Prostate gland (tissue), 2 donors: ENCODE data around the gene UBL4A. TPM values are rescaled to one million over a fixed set of nuclear protein-coding genes. Genes with fewer than 3 reads are reported as not detected.

Source experiments
- DNase-seq: peaks from one replicate; pipeline ENCODE4 v3.0.0-alpha.2; 2019; ENCODE audit warnings: low spot score
- H3K27ac ChIP-seq, 2 donors: fragments of 200-600 bp; sonication (generic); 2 replicates each; pipeline ENCODE4 v1.5.1; 2017 to 2019
- H3K27me3 ChIP-seq: fragments of 200-600 bp; sonication (generic); replicated peaks from 2 replicates; pipeline ENCODE4 v1.5.1; 2019; ENCODE audit not compliant: insufficient read depth
- H3K36me3 ChIP-seq, 2 donors: fragments of 200-600 bp; sonication (generic); 1 replicate in 1 of 2; 2 replicates in 1 of 2; pipeline versions ENCODE4 v1.5.1 to v1.8.1; 2017 to 2019
- H3K4me1 ChIP-seq: fragments of 200-600 bp; sonication (generic); replicated peaks from 2 replicates; pipeline ENCODE4 v1.5.1; 2019
- H3K4me3 ChIP-seq, 2 donors: fragments of 200-600 bp; sonication (generic); 2 replicates each; pipeline ENCODE4 v1.5.1; 2017 to 2019
- H3K9me3 ChIP-seq: fragments of 200-600 bp; sonication (generic); 2 replicates; pipeline ENCODE4 v1.5.1; 2017
- POLR2A ChIP-seq: fragments of 450-650 bp; IDR thresholded peaks from one replicate; pipeline ENCODE4 v1.6.1; 2016; ENCODE audit warnings: antibody characterized with exemption, mild to moderate bottlenecking
- POLR2AphosphoS5 ChIP-seq: sonication (generic); formaldehyde crosslinking; IDR thresholded peaks from one replicate; pipeline ENCODE4 v1.6.1; 2017; ENCODE audit warnings: antibody characterized with exemption
- WGBS: methylation state at CpG from one replicate; pipeline ENCODE4 v1.1.5; 2018; 5-methylcytosine and 5-hydroxymethylcytosine counted together
- intact Hi-C: fragments of 100-400 bp; cut with DNase I; formaldehyde crosslinking; loops from one replicate; pipeline ENCODE4 v1.14.2; 2022
- total RNA-seq, 2 donors: library from RNA; depleted of rRNA; stranded (reverse); fragments of >200 nt; gene quantifications; one replicate each; pipeline ENCODE4 v1.1.0, GENCODE V29; 2016
- TF ChIP-seq, protein P1 (sequence below), 4 experiments: fragments of 200-600 bp in 2 of 4; fragments of 450-650 bp in 2 of 4; sonication (generic) in 2 of 4; IDR thresholded peaks; 1 replicate in 3 of 4; 2 replicates in 1 of 4; pipeline ENCODE4 v1.5.1; 2016 to 2019; ENCODE audit warnings: antibody characterized with exemption in 4 of 4, mild to moderate bottlenecking in 2 of 4, moderate library complexity in 2 of 4

The UBL4A gene
- total RNA-seq, 2 donors from 2014 or later = 31.9 to 53.7 TPM

DNA sequence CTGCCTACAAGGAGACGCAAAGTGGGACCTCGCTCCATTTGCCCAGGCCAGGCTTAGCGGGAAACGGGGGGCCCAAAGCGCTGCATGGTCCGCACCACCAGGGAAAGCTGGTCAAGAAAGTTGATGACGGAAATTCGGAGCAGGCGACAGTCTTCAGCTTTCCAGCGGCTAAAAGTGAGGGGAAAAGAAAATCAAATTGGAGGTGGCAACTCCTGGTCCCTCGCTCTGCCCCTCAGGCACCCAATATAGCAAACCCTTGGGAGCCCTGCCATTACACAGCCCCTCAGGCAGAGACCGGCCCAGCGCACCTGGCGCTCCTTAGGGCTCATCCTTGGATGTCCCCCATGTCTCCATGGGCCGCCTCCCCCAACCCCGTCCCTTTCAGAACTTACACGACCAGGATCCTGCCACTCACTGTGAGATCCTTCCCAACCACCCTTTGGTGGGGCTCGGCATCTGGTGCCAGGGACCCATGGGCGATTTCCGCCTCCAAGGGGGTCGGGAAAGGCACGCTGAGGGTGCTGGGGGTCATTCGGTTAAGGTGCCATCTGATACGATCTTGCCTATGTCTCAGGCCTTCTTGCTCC is 8.4 kb downstream of the UBL4A start:
- TF ChIP-seq POLR2A (no peak), POLR2AphosphoS5 (no peak)
- TF ChIP-seq, protein P1, sequence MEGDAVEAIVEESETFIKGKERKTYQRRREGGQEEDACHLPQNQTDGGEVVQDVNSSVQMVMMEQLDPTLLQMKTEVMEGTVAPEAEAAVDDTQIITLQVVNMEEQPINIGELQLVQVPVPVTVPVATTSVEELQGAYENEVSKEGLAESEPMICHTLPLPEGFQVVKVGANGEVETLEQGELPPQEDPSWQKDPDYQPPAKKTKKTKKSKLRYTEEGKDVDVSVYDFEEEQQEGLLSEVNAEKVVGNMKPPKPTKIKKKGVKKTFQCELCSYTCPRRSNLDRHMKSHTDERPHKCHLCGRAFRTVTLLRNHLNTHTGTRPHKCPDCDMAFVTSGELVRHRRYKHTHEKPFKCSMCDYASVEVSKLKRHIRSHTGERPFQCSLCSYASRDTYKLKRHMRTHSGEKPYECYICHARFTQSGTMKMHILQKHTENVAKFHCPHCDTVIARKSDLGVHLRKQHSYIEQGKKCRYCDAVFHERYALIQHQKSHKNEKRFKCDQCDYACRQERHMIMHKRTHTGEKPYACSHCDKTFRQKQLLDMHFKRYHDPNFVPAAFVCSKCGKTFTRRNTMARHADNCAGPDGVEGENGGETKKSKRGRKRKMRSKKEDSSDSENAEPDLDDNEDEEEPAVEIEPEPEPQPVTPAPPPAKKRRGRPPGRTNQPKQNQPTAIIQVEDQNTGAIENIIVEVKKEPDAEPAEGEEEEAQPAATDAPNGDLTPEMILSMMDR (IDR thresholded peaks at IDR 0.05) = no peak
- intact Hi-C loops = no loop called here
- peak overlapping the region; percentile 72 to 73 for H3K27ac ChIP-seq
- H3K9me3 ChIP-seq = no peaks in the 10 kb centered on the region
- no peak for DNase-seq
- 52% methylated on average over 24 of the region's 24 CpGs for WGBS
- H3K27me3 ChIP-seq = no peaks in the 10 kb centered on the region
- H3K4me3 ChIP-seq = peak overlapping the region; percentile 41 to 43
- no peaks in the 10 kb centered on the region for H3K36me3 ChIP-seq
- no peaks in the 10 kb centered on the region for H3K4me1 ChIP-seq

DNA sequence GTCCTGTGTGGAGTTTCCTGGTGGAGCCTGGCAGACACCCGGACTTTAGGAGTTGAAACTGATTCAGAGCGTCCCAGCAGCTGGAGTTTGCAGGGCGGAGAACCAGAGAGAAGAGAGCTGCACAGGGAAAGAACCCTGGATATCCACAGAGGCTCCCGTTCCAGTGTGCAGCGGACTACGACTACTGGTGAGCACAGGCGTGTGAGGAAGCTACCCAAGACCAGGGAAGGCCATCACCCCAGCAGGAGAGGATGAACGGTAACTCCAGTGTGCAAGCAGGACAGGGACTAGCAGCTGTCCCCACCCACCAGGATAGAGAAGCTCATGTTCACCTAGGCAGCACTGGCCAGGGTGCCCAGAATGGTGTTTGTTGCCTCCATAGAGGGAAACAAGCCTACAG is 9.6 kb downstream of the UBL4A start:
- Histone ChIP-seq H3K27me3 (no peaks in the 10 kb centered on the region), H3K4me3 (no peak overlapping the region), H3K36me3 (no peaks in the 10 kb centered on the region), H3K27ac (no peak overlapping the region), H3K9me3 (no peaks in the 10 kb centered on the region), H3K4me1 (no peaks in the 10 kb centered on the region)
- WGBS = 87% methylated on average over 8 of the region's 8 CpGs
- TF ChIP-seq POLR2A (no peak), POLR2AphosphoS5 (no peak)
- TF ChIP-seq, protein P1 (IDR thresholded peaks at IDR 0.05) = no peak
- intact Hi-C loops = no loop called here
- no peak for DNase-seq

DNA sequence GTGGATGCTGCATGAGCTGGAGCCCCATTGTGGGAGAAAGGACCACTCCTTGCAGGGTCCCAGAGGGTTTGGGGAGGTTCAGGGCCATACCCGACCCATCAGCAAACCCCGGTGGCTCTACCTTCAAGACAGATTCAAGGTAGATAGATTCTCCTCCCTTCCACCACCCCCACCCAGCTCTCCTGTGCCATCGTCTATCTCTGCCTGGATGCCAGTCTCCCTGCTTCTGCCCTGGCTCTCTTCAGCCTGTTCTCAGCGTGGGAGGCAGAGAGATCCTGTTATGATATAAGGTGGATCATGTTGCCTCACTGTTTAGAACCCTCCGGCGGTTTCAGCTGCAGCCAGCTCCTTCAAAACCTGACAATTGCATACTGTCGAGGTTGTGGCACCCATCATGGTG is 12.7 kb downstream of the UBL4A start:
- Histone ChIP-seq H3K27ac (no peak overlapping the region), H3K4me1 (no peaks in the 10 kb centered on the region), H3K4me3 (no peak overlapping the region), H3K9me3 (no peaks in the 10 kb centered on the region), H3K27me3 (no peaks in the 10 kb centered on the region), H3K36me3 (no peaks in the 10 kb centered on the region)
- intact Hi-C loops = no loop called here
- WGBS = 61% methylated on average over 2 of the region's 7 CpGs
- no peak for DNase-seq
- TF ChIP-seq, protein P1 (IDR thresholded peaks at IDR 0.05) = no peak
- no peak for TF ChIP-seq POLR2AphosphoS5
- TF ChIP-seq POLR2A = no peak

DNA sequence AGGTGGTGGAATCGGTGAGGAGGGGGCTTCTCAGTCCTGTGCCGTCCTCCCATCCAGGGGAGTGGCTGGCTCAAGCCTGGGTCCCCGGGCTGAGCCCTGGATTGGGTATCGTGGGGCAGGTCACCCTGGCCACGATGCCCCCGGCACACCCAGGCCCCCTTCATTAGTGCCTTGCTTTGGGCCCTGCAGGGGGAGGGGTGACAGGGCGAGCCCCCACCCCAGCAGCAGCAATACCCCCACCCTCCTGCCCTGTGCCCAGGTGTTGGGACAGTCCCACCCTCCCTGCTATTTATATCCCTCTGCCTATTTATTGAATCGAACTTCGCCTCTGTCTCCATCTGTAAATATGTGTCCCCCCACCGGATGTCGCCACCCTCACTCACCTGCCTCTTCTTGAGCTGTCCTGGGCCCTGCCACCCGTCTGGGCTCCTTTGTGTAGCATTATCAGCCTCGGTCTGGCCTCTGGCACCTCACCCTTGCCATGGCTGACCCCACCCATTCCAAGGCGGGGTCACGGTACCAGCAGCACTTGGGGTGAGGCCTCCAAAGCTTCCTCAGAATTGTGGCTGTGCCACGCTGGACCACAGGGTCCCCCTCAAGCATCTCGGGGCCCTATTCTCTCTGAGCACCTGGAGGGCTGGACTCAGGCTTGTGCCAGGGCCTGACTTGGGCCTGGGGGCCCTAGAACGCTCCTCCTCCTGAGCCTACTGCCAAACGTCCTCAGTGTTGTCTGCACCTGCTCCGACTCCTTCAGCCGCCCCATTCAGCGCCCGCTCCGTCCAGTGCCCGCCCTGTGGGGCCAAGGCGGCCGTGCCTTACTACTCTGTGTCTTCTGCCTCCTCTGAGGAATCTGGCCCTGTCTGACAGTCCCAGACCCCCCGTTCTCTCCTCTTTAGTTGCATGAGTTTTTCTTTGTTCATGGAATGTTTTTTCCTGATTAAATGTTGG is 13.5 kb downstream of the UBL4A start:
- Histone ChIP-seq H3K4me3 (no peak overlapping the region), H3K27ac (no peak overlapping the region), H3K36me3 (no peaks in the 10 kb centered on the region), H3K27me3 (no peaks in the 10 kb centered on the region), H3K9me3 (no peaks in the 10 kb centered on the region), H3K4me1 (no peaks in the 10 kb centered on the region)
- no peak for DNase-seq
- 77% methylated on average over 22 of the region's 28 CpGs for WGBS
- TF ChIP-seq POLR2A (no peak), POLR2AphosphoS5 (no peak)
- TF ChIP-seq, protein P1 (IDR thresholded peaks at IDR 0.05) = no peak
- intact Hi-C loops = no loop called here
